DMS79 treated with DMSO at 0.1 percent for 48 hours (cell line): ENCODE measurements around the gene ADAT3.

ENCODE experiments used
- DNase-seq: peaks from one replicate; lab custom pipeline; 2025; lab: John Stamatoyannopoulos, UW

Gene ADAT3

GRCh38 chr19:1938071-1938470 lies 32.9 kb downstream of the ADAT3 start:
- DNase-seq: no peak

DNA sequence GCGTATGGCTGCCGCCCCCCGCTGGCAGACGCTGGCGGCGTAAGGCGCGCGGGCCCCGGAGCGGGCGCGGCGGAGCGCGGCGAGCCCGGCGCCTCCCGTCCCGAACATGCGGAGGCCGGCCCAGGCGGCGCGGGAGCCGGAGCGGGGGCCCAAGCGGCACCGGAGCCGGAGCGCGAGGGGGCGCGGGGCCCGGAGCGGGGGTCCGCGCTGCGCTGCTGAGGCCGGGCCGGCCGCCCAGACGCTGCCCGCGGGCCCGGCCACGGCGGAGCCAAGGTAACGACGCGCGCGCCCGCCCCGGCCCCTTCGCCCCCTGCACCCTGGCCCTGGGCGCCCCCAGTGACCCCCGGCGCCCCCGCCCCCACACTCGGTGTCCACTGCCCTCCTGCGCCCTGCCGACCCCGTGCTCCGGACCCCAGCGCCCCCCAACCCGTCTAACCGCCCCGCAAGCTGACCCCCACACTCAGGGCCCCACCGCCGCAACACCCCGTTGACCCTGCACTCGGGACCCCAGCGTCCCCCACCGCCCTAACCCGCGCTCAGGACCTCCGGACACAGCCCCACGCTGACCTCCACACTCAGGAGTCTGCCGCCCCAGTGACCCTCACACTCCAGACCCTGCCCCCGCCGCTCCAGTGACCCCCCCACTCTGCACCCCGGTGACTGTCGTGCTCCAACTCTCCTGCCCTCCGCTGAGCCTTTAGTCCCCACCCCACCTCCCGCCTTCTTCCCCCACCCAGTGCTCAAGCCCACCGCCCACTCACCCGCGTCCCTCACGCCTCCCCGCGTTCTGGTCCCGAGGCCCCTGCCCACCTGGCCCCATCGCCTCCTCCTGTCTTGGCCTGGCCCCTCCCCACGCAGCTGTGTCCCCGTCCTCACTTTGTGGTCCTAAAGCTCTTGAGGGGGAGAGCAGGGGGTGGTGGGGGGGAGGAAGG lies 36.2 kb downstream of the ADAT3 start, which contains the start of gene CSNK1G2:
Gene CSNK1G2, plus strand, starts transcription at position 27 of the 932 bp plus-strand sequence. CDS start 28,601 bp downstream, outside the sequence.
- DNase-seq: no peak

- peak; percentile 23 for DNase-seq
Measured at GRCh38 chr19:1942078-1942933, 37.1 kb downstream of the ADAT3 start.

DNA sequence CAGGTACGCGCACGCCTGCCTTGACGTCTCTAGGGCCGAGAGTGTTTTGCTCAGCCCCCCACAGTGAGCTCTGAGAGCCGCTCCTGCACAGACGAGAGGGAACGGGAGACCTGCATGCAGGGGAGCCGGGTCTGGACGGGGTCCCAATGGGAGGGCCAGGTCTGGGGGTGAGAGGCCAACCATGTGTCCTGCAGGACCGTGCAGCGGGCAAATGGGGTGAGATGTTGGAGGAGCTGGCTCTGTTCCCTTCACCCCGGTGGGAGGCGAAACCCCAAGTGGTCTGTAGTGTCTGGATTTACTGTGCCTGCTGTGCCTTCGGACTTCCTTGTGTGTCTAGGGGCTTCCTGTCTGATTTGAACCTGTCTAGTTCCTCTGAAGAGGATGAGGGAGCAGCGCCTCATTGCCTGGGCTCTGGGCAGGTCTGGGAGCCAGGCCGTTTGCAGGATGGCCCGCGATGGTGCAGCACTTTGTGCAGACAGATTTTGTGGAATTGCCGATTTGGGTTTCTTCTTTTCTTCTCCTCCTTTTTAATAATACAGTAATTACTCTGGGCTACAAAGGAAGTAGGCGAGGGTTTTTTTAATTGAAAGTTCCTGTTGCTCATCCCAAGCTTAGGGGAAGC lies 37.8 kb downstream of the ADAT3 start:
- DNase-seq: peak; percentile 11

DNA sequence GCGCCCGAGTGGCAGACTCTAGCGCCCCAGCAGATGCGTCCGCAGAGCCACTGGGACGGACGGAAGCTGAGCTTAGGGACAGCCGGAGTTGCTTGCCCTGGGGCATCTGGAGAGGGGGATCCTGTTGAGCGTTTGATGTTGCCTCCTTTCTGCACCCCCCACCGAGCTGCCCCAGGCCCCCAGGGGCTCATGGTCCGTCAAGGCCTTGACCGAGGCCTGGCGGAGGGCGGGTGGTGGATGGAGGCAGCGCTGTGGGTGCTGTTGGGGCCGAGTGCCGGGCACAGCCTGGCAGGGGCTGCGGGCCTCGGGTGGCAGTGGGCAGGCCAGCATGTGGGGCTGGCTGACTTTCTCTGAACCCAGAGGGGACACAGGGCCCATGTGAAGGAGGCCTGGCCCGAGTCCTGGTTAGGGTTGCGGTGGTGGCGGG lies 38.5 kb downstream of the ADAT3 start:
- no peak for DNase-seq

DNA sequence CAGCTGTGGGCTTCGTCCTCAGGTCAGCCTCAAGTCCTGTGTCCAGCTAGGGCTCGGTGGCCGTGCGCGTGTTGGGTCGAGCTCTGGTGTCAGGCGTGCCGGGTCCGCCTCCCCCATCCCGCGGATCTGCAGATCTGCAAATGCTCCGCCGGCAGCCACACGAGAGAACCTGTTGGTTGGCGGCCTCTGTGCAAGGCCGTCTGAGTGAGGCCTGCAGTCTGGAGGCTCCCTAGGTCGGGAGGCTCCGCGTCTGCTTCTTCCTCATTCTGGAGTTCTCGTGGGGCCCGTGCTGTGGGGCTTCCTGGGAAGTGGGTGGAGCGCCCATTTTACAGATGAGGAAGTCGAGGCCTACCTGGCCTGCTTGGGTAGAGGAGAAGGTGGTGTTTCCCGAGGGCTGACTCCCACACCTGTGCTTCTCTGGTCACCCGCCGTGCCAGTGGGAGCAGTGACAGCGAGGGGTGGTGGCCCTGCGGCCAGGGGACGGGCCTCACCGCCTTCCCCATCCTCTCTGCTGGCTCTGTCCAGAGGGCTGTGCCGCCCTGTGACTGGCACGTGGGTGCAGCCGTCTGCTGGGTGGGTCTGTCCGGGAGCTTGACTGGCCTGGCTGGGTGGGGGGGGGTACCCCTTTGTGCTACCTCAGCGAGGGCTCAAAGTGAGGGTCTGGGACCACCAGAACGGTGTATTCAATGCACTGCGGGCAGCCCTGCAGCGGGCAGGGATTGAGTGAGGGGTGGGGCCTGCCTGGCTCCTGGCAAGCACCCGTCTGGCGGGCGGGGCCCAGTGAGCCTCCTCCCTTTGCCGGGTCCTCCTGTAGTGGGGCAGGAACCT lies 39.1 kb downstream of the ADAT3 start:
- DNase-seq: no peak

- DNase-seq: no peak
Measured at GRCh38 chr19:1944916-1945561, 39.8 kb downstream of the ADAT3 start.

DNA sequence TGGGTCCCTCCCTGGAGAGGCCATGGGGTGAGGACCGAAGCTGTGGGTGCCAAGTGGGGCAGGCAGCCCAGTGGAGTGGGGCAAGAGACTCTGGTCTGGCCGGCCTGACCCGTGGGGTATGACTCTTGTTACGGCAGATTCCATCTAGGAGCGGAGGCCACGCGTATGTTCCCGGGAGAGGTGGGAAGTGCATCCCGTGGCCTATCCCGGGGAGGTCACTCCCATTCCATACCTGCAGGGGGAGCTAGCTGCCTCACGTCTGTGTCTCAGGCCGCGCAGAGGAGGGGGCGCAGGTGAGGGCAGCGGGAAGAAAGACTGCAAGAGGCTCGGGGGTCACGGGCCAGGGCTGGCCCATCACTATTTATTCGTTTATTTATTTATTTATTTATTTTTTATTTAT lies 40.7 kb downstream of the ADAT3 start:
- DNase-seq: no peak

- DNase-seq: no peak
Measured at GRCh38 chr19:1947651-1948209, 42.5 kb downstream of the ADAT3 start.

GRCh38 chr19:1949304-1950101 lies 44.3 kb downstream of the ADAT3 start:
- no peak for DNase-seq

- no peak for DNase-seq
Measured at GRCh38 chr19:1950640-1951039, 45.4 kb downstream of the ADAT3 start.

DNA sequence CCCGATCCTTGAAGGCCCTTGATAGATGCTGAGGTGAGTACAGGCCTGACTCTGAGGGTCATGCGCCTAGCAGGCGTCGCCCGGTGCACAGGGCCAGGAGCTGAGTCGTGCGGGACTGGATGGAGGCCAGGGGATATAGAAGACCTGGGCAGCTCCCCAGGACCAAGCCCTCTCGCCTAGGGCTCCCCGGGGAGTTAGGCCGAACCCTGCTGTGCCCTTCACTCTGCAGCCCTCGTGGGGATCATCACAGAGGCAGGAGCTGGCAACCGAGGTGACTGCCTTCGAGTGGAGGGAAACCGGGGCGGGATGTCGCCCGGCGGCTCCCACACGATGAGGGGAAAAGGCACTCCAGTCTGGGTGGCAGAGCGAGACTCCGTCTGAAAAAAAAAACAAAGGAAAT lies 47.4 kb downstream of the ADAT3 start:
- no peak for DNase-seq

DNA sequence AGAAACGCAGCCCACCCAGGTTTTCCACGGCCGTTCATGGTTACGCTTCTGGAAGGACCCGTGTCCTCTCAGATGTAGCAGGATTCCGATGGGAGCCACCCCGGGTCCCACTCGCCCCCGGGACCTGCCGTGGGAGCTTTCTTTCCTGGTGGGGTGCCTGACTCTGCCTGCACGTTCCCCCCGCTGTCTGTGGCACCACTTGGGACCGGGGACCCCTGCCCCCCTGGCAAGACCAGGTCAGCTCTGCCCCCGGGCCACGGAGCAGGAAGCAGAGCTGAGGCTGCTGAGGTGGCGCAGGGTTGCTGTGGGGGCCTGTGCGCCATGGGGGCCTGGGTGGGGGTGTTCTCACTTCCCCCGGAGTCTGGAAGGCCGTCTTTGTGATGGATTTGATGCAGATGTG lies 47.8 kb downstream of the ADAT3 start:
- DNase-seq: no peak

DNA sequence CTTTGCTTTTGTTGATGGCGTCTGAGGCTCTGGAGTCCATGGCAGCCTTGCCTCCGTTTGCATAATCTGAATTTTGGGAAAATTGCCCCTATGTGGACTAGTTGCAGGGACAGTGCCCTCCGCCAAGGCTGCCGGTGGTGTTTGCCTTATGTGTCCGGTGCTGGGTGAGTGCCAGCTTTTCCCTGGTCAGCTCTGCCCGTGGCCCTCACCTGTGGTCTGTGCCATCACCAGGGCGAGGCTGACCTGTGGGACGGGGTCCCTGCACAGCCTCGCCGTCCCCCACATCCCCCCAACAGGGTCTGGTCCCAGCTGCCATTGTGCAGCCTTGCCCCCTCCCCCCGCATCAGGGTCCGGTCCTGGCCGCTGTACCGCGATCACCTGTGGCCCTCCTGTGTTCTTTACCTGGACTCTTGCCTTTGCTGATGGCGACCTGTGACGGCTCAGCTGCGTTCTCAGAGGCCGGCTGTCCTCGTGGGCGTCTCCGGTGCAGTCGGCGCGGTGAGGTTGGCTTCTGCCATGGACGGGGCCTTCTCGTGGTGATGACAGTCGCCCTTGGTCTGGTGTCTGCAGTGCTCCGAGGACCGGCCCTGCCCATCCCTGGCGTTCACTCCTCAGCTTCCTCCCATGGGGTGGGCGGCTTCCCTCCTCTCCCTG lies 48.4 kb downstream of the ADAT3 start:
- DNase-seq: no peak

- DNase-seq: no peak
Measured at GRCh38 chr19:1954532-1954933, 49.3 kb downstream of the ADAT3 start.

GRCh38 chr19:1955171-1956121 lies 50.2 kb downstream of the ADAT3 start:
- DNase-seq: no peak

DNA sequence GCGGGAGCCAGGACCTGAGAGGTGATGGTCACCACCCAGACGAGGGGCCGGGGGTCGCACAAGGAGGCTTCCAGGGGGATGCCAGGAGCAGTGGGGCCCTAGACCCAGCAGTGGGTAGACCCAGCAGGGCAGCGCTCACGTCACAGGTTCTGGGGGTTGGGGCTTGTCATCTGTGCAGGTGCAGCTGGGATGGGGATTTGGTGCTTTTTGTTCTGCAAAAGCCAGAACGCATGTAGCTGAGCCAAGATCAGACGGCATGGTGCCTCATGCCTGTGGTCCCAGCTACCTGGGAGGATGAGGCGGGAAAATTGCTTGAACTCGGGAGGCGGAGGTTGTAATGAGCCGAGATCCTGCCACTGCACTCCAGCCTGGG lies 50.9 kb downstream of the ADAT3 start:
- no peak for DNase-seq

GRCh38 chr19:1956868-1957492 lies 51.8 kb downstream of the ADAT3 start:
- DNase-seq: no peak
